Measurements from ENCODE around the gene MARK1.
A peak's percentile ranks its signal among the peaks of the same experiment; 100 is the strongest.
"Not testable (repeated sequence)": the region's sequence is repeated elsewhere in the genome, so short reads cannot be mapped to it uniquely, and the experiment has no call there.

MARK1 gene

DNA sequence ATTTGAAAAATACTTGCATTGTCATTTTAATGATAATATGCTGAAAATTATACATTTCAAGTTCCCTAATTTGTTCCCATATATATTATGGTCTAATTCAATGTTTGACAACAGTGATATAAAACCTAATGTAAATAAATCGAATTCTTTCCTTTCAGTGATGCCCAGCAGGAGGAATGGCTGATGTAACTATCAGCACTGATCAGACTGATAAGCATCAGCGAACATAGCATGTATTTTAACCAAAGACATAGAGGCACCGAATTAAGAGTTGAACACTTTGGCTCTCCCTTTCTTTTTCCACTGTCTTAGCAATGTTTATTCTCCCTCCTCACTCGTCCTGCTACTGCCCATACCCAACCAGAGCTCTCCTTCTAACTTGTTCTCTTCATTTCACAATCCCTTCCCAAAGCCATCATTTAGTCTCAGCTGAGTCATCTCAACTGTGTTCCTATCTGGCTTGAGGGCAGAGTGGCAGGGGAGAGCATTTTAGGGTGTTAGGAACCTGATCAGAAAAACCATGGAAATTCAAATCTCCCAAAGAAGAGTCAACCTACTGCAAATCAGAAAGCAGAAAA lies 103.4 kb downstream of the MARK1 start:
- no peak for DNase-seq

DNA sequence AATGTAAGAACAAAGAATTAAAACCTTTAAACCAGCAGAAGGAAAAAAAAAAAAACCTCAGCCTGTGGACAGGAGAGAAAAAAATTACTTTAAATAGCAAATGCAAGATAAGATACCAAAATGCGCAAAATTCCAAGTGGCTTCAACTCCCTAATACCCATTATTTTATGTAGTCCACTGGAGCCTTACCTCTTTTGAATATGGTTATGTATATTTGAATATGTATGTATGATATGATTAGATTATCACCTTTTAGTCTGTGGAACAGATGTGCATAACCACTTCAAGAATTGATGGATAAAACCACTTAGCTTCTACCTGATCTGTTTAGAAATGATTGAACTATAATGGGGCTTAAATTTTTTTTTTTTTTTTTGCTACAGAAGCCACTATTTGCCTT lies 109.8 kb downstream of the MARK1 start:
- DNase-seq, result no peak

DNA sequence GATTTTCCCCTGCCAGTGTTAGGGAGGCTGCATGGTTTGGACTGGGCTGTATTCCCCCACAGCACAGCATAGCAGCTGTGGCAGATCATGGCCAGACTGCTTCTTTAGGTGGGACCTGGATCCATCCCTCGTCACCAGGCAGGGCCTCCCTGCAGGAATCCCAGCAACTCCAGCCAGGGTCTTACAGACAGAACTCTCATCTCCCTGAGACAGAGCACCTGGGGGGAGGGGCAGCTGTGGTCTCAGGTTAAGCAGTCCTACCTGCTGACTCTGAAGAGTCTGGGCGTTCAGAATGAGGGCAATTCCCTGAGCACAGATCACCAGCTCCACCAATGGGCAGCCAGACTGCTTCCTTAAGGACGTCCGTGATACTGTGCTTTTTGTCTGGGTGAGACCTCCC lies 114.3 kb downstream of the MARK1 start:
- no peak for DNase-seq

DNA sequence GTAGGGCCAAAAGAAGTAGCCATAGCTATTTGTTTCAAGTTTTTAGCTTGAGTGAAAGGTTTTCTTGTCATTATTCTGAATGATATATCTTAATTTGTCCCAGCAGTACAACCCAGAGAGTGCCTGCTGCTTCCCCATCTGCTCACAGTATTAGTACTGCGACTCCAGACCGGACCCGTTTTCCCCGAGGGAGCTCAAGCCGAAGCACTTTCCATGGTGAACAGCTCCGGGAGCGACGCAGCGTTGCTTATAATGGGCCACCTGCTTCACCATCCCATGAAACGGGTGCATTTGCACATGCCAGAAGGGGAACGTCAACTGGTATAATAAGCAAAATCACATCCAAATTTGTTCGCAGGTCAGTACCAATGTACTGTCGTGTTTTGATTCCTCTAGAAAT lies 125.1 kb downstream of the MARK1 start:
- DNase-seq, result no peak

DNA sequence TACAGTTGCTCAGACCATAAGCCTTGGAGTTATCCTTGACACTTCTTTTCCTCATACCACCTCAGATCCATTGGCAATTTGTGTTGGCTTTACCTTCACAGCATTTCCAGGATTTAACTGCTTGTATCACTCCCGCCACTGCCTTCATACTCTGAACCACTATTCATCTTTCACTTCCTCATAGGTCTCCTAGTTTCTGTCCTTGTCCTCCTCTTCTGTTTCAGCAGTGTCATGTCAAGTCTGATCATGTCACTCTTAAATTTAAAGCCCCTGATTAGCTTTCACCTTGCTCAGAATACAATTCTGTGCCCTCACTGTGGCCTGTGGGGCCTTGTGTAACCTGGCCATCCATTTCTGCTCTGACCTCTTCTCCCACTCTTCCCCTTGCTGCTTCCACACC lies 127.6 kb downstream of the MARK1 start:
- DNase-seq, result no peak

DNA sequence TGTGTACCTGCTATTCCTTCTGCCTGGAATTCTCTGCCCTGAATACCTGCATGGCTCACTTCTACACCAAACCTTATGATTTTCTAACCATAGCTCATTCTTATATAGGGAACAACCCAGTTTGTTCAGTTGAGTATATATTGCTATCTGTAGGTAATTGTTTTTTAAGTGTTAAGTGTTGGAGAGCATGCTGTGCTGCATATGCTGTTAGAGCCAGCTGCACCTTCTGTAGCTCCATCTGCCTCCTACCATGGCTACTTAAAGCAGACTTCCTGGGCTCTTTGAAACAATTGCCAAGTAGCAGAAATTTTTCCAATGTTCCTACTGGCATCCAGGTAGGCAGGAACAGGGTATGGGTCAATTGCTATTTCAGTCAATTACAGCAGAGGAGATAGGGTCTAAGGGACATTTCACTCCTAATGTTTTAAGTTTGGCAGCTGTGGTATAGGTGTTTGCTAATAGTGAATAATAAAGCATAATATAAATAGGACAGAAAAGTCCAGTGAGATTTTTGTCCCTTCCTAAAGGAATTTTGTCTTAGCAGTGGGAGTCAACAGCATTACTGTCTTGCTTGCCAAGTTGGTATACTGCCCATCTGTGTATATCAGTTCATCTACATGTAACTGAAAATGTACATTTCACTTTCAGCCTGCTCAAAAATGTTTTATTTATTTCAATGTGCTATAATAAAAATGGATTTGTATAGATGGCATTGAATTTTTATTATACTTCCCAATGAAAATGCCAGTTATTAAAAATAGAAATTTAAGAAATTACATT lies 128.2 kb downstream of the MARK1 start:
- no peak for DNase-seq

DNA sequence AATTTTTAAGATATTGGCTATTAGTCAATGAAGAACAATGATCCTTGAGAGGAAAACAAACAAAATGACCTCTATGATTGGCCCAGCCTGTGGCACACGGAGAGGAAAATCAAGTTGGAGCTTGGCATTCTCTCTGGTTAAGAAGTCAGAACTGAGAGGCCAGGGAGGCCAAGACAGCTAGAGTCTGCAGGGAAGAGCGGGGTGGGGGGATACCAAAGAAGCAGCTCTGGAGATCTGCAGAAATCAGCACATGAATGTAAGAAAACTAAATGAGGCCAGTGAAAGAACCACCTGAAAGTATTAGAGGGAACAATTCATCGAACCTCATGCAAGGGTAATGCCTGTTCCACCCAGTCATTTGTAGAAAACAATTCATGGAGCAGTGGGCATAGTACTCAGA lies 138.4 kb downstream of the MARK1 start:
- no peak for DNase-seq

DNA sequence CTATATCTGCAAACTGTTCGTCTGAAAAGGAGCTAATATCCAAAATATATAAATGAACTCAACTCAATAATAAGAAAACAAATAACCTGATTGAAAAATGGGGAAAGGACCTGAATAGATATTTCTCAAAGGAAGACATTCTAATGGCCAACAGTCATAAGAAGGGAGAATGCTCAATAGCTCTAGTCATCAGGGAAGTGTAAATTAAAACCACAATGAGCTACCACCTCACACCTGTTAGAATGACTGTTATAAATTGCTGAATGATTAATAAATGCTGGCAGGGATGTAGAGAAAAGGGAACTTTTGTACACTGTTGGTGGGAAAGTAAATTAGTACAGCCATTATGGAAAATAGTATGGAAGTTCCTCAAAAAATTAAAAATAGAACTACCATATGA lies 141.1 kb downstream of the MARK1 start:
- no peak for DNase-seq

DNA sequence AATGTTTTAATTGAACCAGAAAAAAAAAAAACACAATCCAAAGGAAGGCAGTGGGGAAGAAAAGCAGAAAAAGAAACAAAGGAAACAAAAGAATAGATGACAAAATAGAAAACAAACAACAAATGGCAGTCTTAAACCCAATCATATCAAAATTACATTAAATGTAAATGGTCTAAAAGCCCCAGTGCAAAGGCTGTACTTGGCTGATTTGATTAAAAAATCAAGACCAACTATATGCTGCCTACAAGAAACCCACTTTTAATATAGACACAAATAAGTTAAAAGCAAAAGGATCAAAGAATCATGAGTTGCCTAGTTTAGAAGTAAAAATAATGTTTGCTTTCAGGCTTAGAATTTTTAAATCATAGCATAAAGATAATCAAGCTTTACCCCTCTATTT lies 142.4 kb downstream of the MARK1 start:
- DNase-seq, result no peak

DNA sequence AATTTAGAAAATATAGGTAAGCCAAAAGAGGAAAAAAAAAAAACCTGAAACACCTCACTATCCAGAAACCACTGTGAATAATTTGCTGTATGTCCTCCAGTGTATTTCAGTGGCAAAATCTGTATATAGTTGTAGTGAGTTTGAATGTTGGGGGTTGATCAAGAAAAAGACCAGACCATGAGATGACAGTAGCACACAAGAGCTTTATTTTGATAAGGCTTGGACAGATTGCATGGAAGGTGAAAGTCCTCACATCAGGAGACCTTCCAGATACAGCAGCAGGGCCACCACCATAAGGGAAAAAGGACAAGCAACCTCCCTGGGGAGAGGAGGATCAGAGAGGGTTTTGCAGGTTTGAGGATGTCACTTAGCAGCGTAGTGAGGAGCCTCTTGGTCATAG lies 146.0 kb downstream of the MARK1 start:
- no peak for DNase-seq

DNA sequence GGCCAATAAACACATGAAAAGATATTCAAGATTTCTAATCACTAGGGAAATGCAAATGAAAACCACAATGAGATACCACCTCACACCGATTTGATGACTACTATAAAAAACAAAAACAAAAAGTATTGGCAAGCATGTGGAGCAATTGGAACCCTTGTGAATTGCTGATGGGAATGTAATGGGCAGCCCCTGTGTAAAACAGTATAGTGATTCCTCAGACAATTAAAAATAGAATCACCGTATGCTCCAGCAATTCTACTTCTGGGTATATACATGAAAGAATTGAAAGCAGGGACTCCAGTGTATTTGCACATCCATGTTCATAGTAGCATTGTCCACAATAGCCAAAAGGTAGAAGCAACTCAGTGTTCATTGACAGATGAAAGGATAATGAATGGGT lies 149.3 kb downstream of the MARK1 start:
- DNase-seq, result no peak

DNA sequence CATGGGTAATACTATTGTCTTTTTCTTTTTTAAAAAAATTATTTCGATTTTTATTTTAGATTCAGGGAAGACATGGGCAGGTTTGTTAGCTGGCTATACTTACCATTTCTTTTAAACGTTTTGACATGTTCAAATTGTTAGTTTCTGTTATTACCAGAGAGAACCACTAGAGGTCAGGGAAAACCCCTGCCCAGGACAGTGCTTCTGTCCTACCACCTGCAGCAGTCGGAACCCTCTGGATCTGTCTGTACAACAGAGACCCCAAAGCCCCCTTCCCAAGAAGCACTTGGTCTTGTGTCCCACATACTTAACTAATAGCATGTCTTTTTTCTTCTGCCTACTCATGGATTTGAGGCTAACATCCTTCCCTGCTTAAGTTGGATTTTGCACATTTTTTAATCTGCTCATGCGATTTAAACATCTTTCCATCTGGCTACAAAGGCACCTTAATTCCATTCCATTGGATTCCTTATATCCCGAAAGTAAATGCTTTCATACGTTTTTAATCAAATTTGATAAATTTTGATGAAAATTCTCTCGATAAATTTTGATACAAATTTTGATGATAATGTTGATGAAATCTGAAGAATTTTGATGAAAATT lies 152.2 kb downstream of the MARK1 start:
- no peak for DNase-seq

DNA sequence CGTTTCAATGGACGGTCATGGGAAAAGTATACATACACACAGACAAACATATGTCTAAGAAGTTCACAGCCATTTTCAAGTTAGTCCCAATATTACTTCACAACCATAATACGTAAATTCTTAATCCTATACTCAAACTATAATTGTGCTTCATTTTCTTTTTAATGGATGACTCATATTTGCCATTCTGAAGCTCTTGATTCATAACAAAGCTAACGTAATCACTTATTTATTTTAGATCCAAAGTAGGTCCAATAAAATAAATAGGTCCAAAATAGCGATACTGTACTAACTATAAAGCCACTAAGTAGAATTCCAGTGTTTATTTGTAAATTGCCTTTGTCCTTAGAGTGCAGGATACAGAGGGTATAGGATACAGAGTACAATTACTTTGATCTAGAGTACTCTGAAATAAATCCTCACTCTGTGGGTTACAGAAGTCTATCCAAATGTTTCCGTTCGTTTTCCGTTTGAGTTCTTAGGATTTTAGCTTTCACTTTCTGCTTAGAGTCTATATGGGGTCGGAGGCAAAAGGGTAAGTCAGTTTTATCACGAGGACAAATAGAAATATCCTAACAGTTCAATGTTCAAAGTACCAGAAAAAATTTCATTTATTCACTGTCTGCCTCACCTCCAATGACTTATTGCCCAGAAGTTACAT lies 153.4 kb downstream of the MARK1 start:
- no peak for DNase-seq

DNA sequence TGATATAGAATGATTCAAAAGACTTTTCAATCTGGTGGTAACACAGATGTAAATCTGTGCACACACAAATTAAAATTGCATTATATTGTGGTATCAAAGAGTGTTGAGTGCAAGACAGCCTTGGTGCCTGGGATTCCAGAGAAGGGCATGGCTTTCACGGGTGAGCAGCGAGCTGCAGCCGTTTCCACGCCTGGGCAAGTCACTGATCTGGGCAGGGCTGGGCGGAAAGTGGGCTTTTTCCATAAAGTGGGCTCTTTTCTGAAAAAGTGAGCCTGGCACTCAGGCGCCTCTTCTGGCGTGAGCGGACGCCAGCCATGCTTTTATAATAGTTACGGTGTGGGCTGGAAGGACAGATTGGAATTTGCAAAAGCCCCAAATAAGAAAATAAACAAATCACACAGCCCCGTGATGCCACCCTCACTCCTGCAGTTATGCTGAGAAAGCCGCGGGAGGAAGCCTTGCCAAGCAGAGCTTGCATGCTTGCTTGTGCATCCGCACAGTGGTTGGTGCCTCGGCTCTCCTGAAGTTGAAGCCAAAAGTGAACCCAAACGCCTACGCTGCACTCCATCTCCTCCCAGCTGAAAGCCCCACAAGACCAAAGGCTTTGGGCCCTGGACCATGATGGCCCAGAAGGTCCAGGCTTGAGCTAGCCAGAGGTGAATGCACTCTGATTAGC lies 155.1 kb downstream of the MARK1 start:
- DNase-seq, result no peak

DNA sequence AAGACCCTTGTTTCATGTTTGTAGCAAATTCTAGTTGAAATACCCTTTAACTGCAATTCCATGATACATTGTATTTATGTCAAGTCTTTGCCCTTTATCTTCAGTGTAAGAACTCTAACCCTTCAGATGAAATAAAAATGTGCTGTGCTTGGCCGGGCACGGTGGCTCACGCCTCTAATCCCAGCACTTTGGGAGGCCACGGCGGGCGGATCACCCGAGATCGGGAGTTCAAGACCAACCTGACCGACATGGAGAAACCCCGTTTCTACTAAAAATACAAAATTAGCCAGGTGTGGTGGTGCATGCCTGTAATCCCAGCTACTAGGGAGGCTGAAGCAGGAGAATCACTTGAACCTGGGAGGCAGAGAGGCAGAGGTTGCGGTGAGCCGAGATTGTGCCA lies 155.8 kb downstream of the MARK1 start:
- DNase-seq, result not testable (repeated sequence)

DNA sequence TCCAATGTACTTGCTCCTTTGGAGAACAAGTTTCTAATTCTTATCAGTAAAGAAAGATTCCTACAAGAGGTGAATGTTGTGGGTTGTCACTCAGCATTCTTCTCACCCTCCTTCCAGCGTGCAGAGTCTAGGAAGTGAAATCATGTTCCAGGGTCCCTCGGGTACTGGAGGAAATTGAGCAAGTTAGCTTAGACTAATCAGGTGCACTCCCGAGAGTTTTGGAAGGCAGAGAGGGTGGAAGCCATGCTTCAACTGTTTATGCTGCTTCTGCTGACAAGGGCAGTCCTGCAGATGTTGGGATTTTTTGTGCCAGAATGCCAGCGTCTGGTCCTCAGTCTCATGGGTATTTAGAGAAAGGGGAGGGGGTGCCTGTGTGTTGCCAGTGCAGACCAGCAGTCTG lies 157.0 kb downstream of the MARK1 start:
- no peak for DNase-seq

DNA sequence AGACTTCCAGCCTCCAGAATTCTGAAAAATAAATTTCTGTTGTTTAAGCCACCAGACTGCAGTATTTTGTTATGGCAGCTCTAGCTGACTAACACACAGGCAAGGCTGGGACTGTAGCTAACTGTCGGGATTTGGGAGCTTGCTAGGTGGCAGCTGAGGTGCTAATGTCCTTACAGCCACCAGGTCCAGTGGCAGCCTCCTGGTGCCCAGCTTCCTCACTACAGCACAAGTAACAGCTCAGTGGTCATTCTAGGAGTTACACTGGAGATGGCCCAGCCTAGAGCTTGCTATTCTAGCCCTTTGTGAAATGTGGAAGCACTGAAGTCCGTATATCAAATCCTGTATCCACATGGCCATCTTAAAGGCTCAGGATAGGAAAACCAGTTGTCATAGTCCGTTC lies 157.9 kb downstream of the MARK1 start:
- no peak for DNase-seq

DNA sequence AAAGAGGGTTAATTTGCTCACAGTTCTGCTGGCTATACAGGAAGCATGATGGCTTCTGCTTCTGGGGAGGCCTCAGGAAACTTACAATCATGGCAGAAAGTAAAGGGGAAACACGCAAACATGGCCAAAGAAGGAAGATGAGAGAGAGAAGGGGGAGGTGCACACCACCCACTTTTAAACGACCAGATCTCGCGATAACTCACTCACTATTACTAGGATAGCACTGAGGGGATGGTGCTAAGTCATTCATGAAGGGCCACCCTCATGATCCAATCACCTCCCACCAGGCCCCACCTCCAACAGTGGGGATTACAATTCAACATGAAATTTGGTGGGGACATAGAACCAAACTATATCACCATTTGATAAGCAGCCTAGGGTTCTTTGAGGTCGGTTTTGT lies 159.9 kb downstream of the MARK1 start:
- DNase-seq, result no peak

DNA sequence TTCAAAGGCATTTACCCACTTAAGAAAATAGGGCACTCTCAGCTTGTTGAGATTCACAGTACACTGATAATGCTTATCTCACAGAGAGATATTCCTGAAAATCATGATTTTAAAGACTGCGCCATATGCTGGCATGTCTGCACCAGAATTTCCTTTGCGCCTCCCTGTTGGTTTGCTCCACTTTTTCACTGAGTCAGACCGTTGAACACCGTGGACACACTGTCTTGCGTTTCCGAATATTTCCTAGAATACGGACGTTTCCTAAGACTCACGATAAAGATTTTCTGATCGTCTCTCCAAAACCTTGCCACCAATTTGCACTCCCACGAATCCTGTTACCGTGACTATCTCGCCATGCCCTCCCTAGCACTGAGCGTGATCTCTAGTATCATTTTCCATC lies 161.7 kb downstream of the MARK1 start:
- DNase-seq, result no peak

DNA sequence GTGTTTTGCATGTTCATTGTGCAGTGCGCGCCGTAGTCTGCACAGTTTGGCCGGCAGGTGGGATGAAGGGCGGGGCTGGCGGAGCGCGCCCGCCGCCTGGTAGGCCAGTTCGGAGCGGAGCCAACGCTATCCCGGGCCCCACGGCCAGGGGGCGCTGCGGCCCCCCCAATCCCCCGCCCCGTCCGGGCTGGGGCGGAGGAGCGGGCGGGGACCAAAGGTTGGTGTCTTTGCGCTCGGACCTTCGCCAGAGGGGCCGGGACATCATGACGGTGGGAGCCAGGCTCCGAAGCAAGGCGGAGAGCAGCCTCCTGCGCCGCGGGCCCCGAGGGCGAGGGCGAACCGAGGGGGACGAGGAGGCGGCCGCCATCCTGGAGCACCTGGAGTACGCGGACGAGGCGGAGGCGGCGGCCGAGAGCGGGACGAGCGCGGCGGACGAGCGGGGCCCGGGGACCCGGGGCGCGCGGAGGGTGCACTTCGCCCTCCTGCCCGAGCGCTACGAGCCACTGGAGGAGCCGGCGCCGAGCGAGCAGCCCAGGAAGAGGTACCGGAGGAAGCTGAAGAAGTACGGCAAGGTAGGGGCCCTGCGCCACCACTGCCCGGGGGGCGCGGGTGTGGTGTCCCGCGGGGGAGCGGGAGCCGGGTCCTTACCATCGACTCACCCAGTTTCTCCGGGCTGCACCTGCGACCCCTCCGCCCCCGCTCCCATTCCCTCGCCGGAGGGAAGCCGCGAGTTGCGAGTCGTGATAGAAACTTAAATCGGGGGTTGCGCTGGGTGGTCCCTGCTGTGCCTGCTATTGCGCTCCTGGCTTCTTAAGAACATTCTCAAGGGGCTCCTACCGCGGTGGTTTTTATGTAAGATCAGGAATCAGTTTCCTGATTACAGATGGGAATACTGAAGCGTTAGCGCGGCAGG lies 162.5 kb downstream of the MARK1 start, which contains the start of gene C1orf115:
TSS of gene C1orf115 (plus strand) at position 224 of the 913 bp plus-strand sequence. CDS start at position 264, 40 bp downstream.
- peak; percentile 65 for DNase-seq

DNA sequence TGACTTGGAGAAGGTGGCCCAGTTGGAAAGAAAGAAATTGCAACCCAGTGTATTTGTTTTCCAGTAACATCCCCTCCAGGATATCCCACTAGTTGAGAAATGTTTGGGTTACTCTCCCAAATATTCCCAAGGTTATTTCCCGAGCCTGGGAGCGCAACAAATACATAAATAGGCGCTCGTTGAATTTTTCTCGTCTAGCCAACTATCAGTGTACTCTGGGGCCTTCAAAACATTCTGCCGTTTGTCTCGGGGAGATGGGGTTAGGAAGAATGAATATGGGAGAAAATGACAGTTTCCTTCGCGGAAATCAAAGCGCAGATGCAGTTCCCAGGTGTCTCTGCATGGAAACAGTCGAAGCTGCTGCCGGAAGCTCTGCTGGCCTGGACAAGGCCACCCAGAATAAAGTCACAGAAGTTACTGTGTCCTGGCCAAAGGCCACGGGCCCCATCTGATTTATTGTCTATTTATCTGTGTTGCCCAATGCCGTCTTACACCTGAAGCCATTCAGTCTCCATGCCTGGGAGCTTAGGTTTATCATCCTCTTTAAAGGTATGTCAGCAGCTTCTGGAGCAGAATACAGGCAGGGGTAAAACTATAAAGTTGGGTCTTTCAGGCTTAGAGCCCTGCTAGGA lies 163.2 kb downstream of the MARK1 start:
- no peak for DNase-seq

Measured in T-helper 9 cell (primary cell).